ENCODE results near the gene TMEM117. TPM values are rescaled to one million over a fixed set of nuclear protein-coding genes. Genes with fewer than 3 reads are reported as not detected.

Gene TMEM117
- 2.3 and 3.6 TPM in 2 replicates for total RNA-seq (2014; rRNA removed; shearing (Covaris generic))

DNA sequence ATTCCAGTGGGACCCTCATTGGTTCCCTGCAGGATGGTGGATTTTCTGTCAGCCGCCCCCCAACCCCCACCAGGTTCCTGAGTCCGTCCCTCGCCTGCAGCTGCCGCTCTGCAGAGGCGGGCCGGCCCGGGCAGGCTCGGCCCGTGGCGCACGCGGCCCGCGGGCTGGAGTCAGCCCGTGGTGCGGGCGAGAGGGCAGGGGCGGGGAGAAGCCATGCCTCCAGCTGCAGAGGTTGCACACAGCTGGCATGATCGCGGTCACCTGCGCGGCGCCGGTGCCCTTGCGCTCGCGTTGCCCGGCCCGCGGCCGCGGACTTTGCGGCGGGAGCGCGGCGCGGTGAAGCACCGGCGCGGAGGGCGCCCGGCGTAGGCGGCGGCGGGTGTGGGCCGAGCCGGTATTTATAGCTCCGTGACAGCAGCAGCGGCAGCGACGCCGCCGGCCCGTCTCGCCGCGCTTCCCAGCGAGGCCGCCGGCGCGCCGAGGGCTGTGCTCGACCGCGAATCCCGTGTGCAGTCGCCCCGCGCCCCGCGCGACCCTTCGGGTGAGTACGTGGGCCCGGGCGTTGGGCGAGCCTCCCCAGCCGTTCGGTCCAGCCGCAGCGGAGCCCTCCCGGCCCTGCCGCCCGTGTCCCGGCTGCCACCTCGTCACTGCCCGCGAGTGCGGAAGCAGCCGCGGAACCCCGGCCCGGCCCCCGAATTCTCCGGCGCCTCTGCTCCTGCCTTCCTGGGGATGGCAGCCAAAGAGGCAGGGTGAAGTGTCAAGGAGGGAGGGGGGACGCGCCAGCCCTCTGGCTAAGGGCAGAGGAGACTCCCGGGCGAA lies at the start of gene TMEM117:
TSS of gene TMEM117 (plus strand) at position 426 of the 819 bp plus-strand sequence.
- peak; percentile 72 for DNase-seq (ENCODE audit: low read depth)

DNA sequence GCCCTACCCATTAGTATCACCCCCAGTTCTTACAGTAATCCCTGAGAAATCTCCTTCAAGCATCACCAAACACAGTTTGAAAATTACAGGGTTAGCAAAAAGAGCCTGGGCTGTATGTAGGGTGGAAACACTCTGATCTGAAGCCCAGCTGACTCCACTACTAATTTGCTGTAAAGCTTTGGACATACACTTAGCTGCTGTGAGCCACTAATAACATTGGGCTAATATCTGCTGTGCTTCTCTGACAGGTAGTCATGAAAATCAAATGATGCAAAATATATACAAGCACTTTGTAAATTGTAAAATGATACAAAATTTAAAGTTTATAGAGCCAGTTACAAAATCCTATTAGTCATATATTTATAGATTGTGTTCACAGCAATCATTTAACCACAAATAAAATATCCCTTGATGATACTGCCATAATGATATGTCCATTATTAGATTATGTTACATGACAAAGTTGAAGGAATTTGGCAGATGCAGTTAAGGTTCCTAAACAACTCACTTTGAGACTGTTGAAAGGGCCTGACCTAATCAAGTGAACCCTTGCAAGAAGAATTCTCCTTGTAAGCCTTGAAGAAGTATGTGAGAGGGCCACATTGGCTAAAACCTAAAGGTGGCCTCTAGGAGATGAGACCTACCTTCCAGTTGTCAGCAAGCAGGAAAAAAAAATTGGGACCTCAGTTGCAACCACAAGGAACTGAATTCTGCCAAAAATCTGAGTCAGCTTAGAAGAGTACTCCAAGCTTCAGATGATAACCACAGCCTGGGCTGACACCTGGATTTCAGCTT lies 48.8 kb upstream of the TMEM117 start:
- no peak for DNase-seq (ENCODE audit: low read depth)

DNA sequence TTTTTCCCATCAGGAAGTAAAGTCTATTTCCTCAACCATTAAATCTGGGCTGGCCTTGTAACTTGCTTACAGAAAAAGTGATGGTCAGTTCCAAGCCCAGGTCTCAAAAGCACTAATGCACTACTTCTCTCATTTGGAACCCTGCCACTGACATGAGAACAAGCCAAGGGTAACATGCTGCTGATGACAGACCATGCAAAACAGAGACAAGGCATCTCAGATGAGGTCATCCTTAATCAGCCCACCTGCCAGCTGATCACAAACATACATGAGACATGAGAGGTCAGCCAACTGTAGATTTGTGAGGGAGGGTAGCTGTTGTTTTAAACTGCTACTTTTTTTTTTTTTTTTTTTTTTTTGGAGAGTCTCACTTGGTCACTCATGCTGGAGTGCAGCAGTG lies 45.9 kb upstream of the TMEM117 start:
- DNase-seq (ENCODE audit: low read depth), result peak; percentile 28

DNA sequence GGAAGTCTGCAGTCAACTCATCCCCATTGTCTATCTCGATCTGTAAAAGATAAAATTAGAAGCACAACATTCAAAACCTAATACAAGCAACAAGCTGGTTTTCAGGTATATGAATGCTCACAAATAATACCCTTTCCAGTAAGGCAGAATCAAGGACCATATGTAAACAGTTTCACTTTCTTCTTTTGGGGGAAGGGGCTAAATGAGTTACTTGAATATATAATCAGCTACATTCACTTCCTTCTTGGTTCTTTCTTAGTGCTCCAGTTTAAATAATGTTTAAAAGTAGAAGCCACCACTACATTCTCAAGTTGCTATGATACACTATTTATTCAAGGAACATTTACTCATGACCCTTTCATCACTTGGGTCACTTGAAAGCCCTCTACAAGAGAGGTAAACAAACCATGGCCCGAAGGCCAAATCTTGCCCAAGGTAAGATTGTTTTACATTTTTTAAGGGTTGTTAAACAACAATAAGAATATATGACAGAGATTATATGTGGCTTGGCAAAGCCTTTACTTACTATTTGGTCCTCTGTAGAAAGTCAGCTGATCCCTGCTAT lies 40.1 kb upstream of the TMEM117 start:
- DNase-seq (ENCODE audit: low read depth), result no peak

DNA sequence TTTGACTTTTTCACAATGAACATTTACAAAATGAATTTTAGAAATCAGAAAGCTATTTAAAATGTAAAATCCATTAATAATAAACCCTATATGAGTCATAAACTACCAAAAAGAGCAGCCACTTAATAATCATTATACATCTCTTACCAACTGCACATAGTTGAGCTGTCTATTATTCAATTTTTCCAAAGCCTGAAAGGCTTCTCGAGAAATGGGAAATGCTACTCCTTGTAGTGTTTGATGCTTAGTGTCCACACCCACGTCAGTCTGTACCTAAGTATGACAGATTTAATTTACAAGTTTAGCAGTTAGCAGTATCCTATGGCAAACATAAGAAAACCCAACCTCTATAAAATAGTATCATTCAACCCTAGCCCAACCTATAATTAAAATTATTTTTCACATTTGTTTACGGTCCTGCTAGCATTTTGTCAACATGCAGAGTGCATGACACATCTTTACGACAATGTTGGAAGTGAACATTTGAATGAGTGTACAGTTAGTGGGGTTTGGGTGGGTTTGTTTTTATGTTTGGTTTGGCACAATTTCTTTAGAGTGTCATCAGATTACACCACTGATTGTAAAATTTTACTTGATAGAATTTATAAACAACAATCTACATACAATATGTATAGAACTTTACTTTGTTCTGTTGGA lies 38.2 kb upstream of the TMEM117 start:
- DNase-seq (ENCODE audit: low read depth), result no peak

DNA sequence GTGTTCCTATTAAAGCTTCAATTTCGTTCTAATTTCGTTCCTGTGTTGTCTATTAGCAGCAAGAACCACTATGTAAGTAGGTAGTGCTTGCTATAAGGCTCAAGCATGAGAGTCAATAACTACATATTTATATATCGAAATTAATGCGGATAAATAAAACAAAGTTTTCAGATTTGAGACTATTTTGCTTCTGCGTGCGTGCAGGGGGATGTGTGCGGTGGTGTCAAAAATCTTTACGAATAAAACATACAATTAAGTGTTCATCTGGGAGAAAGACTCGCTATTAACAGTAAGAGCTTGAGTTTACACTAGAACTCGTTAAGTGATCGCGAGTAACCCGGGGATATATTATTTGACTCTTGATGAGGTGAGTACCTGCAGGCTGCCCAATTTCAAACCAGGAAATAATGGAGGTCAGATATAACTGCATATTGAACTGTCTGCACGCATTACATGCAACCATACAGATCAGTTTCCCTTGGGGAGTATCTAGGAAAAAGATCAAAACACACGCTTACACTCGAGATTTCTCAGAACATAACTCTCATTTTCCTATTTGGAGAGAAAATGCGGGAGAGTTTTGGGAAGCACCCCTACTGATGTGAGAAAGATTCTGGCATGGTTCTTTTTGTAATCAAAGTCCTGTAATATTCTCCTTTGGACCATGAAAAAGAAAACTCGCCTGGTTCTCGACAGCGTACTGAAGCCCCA lies 30.6 kb upstream of the TMEM117 start:
- peak; percentile 2 for DNase-seq (ENCODE audit: low read depth)

DNA sequence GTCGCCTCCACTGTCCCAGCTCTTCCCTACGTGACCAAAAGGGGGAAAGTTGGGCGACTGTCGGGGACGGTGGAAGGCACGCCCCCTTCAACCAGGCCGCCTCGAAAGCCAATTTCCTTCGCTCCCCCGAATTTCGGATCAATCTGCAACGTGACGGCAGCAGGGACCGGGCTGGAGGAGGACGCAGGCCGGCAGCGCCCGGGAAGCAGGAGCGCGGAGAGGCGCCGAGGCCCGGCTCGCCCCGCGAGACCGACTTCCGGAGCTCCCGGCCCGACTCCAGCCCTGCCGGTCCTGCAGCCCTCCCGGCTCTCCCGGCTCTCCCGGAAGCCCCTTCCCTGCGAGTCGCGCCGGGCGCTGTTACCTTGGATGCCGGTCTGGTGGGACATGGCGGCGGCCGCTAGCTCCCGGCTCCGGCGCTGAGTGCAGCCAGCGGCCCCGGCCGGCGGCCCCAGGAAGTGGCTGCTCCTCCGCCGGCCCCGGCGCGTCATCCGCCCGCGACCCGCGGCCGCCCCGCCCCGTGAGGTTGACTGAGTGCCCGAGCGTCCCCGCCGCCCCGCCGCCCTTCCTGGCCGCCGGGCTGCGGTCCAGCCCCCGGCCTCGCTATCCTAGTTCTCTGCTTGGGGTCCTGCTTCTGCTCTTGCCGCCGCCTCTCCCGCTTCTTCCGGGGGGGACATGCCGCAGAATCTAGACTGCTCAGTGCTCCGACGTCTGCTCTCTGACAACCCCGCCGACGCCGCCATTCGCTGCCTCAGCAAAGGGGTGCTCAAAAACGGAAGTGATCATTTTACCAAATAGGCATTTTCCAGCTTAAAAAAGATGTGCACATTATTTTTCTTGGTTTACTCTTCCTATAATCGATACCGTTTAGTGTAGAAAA lies 29.8 kb upstream of the TMEM117 start, which contains the start of gene TWF1:
TSS of gene TWF1 (minus strand) at position 458 of the 877 bp plus-strand sequence. CDS start at position 386, 72 bp downstream.
- DNase-seq (ENCODE audit: low read depth), result peak; percentile 92

DNA sequence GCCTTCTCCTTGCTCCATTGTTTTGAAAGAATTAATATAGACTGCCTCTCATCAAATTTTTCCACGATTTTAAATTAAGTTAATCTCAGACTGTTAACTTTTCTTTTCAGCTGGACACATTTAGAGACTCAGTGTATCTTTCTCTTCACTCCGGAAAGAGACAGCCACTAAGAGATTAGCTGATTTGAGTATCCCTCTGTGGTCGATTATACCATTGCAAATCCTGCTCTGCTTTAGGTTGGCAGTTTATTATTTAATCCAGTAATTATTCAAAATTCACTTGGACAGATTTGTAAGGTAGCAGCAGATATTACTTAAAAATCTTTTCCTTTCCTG lies 29.2 kb upstream of the TMEM117 start:
- DNase-seq (ENCODE audit: low read depth), result no peak

DNA sequence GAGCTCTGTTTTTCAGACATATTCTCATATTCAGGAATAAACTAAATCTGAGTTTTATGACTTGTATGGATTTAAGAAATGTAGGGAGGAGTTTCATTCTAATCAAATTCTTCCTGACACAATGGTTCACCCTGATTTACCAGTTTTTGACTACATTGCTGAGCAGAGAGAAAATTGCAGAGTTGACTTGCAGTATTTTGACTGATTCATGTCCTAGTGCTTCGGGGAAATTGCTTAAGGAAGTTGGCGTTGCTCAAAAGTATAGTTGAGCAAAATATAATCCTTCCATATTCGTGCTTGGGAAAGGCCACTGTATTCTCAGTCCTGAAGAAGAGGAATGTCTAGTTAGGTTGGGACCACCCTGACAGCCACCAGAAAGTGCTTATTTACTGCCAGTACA lies 28.5 kb upstream of the TMEM117 start:
- DNase-seq (ENCODE audit: low read depth), result no peak

DNA sequence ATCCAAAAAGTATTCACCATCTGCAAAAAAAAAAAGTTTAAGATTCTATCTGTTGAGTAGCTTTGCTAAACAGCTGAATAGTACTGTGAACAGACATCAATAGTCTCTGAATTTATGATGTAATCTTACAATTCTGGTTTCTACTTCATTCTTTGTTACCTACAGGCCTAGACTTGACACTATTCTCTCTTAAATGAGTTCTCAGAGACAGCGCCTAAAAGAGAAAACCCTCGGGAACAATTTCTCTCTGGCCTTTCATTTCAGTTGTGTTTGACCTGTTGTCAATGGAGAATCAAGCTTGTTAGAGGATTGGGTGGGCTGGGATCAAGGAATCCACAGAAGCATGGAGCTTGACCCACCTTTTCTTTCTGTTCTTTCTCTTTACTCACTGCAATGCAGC lies 23.8 kb upstream of the TMEM117 start:
- DNase-seq (ENCODE audit: low read depth), result no peak

DNA sequence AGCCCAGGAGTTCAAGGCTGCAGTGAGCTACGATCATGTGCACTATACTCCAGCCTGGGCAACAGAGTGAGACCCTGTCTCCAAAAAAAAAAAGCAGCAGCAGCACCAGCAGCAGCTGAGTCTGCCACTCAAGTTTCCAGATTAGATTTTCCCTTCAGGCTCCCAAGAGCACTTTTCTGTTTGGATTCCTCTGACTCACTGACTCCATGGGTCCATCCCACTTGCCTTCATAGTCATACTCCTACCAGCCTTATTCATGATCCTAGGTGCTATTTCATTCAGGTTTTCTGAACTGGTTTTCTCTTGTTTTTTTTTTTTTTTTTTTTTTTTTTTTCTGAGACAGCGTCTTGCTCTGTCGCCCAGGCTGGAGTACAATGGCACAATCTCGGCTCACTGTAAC lies 23.0 kb upstream of the TMEM117 start:
- peak; percentile 46 for DNase-seq (ENCODE audit: low read depth)

DNA sequence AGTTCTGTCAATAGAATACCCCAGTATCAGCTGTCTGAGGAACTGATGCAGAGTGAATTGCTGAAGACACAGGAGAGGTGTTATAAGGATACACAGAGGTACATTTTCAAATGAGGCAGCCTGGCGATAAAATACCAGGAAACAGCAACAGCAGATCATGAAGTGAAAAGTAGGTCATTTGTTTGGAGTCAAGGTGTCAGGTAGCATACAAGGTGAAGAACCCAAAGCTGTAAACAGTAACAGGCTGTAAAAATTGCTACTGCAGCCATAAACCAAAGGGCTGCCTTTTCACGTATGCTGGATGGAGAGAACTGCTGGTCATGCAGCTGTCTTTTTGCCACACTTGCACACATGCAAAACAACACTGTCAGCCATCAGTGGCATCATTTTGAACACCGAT lies 20.5 kb upstream of the TMEM117 start:
- DNase-seq (ENCODE audit: low read depth), result no peak

DNA sequence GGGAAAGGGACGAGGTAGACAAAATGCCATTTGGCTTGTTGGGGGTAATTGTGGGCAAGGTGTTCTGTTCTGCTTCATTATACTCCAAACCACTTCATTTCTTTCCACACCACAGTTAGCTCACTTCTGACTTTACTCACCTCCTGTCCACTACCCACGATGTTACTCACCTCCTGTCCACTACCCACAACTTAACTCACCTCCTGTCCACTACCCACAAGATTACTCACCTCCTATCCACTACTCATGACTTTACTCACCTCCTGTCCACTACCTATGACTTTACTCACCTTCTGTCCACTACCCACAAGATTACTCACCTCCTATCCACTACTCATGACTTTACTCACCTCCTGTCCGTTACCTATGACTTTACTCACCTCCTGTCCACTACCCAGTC lies 19.7 kb upstream of the TMEM117 start:
- no peak for DNase-seq (ENCODE audit: low read depth)

DNA sequence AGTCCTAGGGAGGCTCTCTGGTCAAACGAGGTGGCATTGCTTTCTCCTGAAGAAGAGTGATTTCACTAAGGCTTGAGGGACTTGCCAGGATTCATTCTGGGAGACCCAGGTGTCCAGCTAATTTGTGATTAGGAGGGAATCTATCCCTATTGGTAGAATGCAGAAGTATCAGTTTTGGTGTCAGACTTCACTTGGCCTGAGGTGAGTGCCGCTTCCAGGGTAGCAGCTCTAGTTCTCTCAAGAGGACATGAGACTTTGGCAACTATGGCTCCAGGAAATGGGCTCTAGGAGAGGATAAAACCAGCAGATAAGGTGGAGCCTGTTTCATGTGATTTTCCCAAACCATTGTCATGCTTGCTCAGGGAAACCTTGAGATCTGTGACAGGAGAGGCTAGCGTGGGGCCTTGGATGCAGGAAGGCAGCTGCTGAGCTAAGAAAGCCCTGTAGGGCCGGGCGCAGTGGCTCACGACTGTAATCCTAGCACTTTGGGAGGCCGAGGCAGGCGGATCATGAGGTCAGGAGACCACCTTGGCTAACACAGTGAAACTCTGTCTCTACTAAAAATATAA lies 11.6 kb upstream of the TMEM117 start:
- DNase-seq (ENCODE audit: low read depth), result no peak

DNA sequence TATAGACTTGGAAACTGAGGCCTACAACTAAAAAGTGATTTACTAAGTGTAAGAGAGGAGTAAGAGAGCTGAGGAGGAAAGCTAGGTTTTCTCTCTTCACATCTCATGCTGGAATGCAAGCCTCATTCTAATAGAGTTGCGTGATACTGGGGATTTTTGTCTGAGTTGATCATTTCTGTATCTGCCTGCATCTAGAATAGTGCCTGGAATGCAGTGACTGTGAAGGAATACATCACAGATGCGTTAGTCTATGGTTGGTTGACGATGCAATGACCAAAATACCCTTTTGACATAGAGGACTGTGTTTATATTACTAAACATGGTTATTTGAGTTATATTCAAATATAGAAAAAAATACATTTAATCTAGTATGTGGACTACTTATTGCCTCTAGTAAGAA lies 9.2 kb upstream of the TMEM117 start:
- DNase-seq (ENCODE audit: low read depth), result no peak

DNA sequence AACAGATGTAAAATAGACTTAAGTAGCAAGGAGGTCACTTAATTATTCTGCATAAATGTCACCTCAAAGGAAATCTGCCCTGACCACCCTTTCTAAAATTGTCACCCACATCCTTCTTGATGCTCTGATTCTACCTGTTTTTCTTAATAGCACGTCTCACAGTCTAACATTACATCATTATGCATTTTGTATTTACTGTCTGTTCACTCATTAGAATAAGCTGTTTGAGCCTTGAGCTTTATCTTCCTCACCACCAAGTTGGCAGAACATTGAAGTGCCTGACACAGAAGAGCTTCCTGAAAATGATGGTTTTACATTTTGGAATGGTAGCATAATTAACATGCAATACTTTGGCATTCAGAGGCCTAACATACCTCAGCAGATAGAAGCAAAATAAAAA lies 8.8 kb upstream of the TMEM117 start:
- DNase-seq (ENCODE audit: low read depth), result no peak

DNA sequence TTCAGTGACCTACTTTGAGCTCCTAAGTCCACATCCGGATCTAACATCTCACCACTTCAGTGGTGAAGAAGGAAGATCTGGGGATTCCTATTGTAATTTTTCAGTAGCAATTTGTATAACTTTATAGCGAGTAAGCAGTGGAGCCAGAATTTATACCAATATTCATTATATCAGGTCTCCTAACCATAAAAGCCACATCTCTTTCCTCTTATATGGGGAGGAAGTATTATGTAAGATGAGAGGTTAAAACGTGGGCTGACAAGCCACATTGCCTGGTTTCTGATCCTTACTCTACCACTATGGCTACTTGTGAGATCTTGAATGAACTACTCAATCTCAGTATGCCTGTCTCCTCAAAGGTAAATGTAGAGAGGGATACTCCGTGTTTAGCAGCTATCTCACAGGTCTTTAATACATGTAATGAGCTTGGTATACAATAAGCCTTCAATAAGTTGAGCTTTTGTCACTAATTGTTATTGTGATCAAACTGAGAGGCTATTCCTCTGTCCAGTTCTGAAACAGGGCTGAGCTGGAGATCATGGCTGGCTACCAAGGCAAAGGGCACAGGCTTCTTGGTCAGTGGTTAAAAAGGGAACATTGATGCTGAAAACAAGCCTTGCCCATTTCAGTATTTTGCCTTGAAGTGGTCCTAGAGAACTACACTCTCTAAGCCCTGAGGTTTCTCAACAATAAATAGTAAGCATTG lies 3.3 kb upstream of the TMEM117 start:
- DNase-seq (ENCODE audit: low read depth), result no peak

DNA sequence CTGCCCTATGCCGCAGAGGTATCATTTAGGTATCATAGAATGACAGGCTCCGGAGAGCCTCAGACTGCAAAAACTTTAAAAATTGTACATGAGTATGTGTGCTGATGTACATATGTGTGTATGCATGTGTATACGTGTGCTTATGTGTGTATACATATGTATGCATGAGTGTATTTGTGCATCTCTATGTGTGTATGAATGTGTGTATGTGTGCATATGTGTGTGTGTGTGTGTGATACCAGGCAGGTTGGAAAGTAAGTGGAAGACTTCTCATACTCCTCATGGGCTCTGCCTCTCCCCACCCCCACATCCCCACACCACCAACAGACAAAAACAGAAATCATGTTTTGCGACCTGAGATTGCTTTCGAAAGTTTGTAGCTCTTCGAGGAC lies 621 bp upstream of the TMEM117 start:
- peak; percentile 10 for DNase-seq (ENCODE audit: low read depth)

DNA sequence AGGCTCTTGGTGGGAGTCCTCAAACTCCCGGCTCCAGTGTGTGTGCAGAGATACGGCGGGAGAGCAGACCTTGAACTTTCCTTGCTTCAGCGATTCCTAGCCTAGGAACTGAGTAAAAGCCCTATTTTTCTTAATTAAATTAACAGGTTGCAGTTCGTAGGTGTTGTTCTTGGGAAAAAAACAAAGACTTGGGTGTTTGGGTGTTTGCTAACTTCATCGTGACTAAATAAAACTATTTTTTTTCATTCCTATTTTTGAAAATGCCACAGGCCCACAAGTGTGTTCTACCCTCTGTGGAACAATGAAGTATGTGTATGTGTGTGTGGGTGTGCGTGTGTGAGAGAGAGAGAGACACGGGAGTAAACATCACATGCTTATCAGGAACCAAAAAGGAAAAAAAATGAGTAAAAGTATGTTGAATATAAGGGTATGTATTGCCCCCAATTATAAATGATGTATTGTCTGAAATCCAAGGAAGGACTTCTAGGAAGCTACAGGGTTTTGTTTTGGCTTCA lies 651 bp downstream of the TMEM117 start:
- no peak for DNase-seq (ENCODE audit: low read depth)

Measured in Daoy (cell line).